Measurements from ENCODE around the gene UBALD2. TPM values are rescaled to one million over a fixed set of nuclear protein-coding genes. Genes with fewer than 3 reads are reported as not detected.
A peak's percentile ranks its signal among the peaks of the same experiment; 100 is the strongest.

UBALD2 gene
- total and polyA plus RNA-seq, 2 of the 13 experiments (the other 11 are each of a cell fraction or from before 2014, with no cell fraction given): 3.3 to 89.7 TPM

- TF ChIP-seq DMTF1 (CRISPR knock-in tag; IDR thresholded peaks at IDR 0.05) (no peak), ZNF549 (CRISPR knock-in tag; IDR thresholded peaks at IDR 0.05) (no peak), ZNF674 (CRISPR knock-in tag; IDR thresholded peaks at IDR 0.05; ENCODE audit: low read depth) (no peak), ZMYM2 (CRISPR knock-in tag; IDR thresholded peaks at IDR 0.05) (no peak), PPARG (CRISPR knock-in tag; conservative IDR thresholded peaks at IDR 0.05) (peak; percentile 92), KMT2B (CRISPR knock-in tag; IDR thresholded peaks at IDR 0.05) (no peak), MBD4 (IDR thresholded peaks at IDR 0.05; ENCODE audit: borderline replicate concordance, low read length) (no peak), KDM5A (IDR thresholded peaks at IDR 0.05; ENCODE audit: borderline replicate concordance, low read length) (no peak), ZNF430 (CRISPR knock-in tag; IDR thresholded peaks at IDR 0.05) (no peak), ZNF354B (CRISPR knock-in tag; IDR thresholded peaks at IDR 0.05) (no peak), ATF3 (CRISPR knock-in tag; IDR thresholded peaks at IDR 0.05) (no peak), U2AF2 (IDR thresholded peaks at IDR 0.05; ENCODE audit: low read depth, low read length) (no peak), RXRA (CRISPR knock-in tag; IDR thresholded peaks at IDR 0.05) (peak; percentile 71; the same call in 1 of the 2 replicates), SAFB2 (CRISPR knock-in tag; IDR thresholded peaks at IDR 0.05; ENCODE audit: borderline replicate concordance, low read depth) (no peak), ZBTB7B (CRISPR knock-in tag; IDR thresholded peaks at IDR 0.05) (no peak), PBX2 (CRISPR knock-in tag; IDR thresholded peaks at IDR 0.05) (no peak), SKI (IDR thresholded peaks at IDR 0.05; ENCODE audit: partially characterized antibody) (peak; percentile 57), GATA4 (IDR thresholded peaks at IDR 0.05; ENCODE audit: borderline replicate concordance, low read depth) (no peak; the same call in 1 of the 2 replicates), ZNF230 (CRISPR knock-in tag; IDR thresholded peaks at IDR 0.05) (no peak), NFKB2 (CRISPR knock-in tag; IDR thresholded peaks at IDR 0.05; ENCODE audit: borderline replicate concordance) (no peak), NCOA2 (CRISPR knock-in tag; IDR thresholded peaks at IDR 0.05) (no peak), ELF4 (CRISPR knock-in tag; IDR thresholded peaks at IDR 0.05; ENCODE audit: borderline replicate concordance) (no peak), HBP1 (CRISPR knock-in tag; IDR thresholded peaks at IDR 0.05; ENCODE audit: low read depth) (peak; percentile 33; the same call in 1 of the 2 replicates), CBX2 (IDR thresholded peaks at IDR 0.05; ENCODE audit: low read depth, low read length) (no peak), CBX2 (CRISPR knock-in tag; IDR thresholded peaks at IDR 0.05; ENCODE audit: low read depth) (no peak), ZFAT (CRISPR knock-in tag; conservative IDR thresholded peaks at IDR 0.05) (no peak), ZNF850 (CRISPR knock-in tag; conservative IDR thresholded peaks at IDR 0.05) (no peak)
Measured at GRCh38 chr17:76246080-76247066, 18.8 kb upstream of the UBALD2 start (continued).

Data from HepG2 (cell line).